ENCODE results near the gene P3H3. TPM values are rescaled to one million over a fixed set of nuclear protein-coding genes. Genes with fewer than 3 reads are reported as not detected.

P3H3 gene
- total and polyA plus RNA-seq, 9 of the 15 experiments (the other 6 are each of a cell fraction or from before 2014, with no cell fraction given), result 0.03 to 15.0 (median 4.8) TPM

GRCh38 chr12:6872073-6873048, 44.2 kb downstream of the P3H3 start (continued):
- TF ChIP-seq CTCF (IDR thresholded peaks at IDR 0.05 in 2 of 3, conservative IDR thresholded peaks at IDR 0.05 in 1 of 3; ENCODE audit: insufficient read depth in 2 of 3, low read depth in 1 of 3, low read length in 3 of 3) (peak; percentile 81 to 87 (median 86)), FOXP1 (CRISPR knock-in tag; IDR thresholded peaks at IDR 0.05) (no peak), SNRNP70 (optimal IDR thresholded peaks at IDR 0.05; ENCODE audit: low read depth, low read length) (peak; percentile 36), UBTF (IDR thresholded peaks at IDR 0.05; ENCODE audit: borderline replicate concordance in 1 of 2, low read depth in 2 of 2, low read length in 2 of 2) (no peak), GATA2 (CRISPR knock-in tag; IDR thresholded peaks at IDR 0.05) (no peak), ZNF740 (CRISPR knock-in tag; IDR thresholded peaks at IDR 0.05) (no peak; the same call in 1 of the 2 replicates), ZNF740 (tag; IDR thresholded peaks at IDR 0.05) (no peak), SMAD1 (IDR thresholded peaks at IDR 0.05; ENCODE audit: low read depth, low read length, partially characterized antibody) (no peak), IRF9 (tag; IDR thresholded peaks at IDR 0.05) (no peak), TSC22D4 (tag; IDR thresholded peaks at IDR 0.05) (no peak), ZNF12 (CRISPR knock-in tag; IDR thresholded peaks at IDR 0.05) (no peak), CREB3L1 (IDR thresholded peaks at IDR 0.05; ENCODE audit: borderline replicate concordance, low read depth) (no peak), NUFIP1 (IDR thresholded peaks at IDR 0.05; ENCODE audit: partially characterized antibody) (no peak), MCM7 (IDR thresholded peaks at IDR 0.05) (no peak), PURB (CRISPR knock-in tag; IDR thresholded peaks at IDR 0.05; ENCODE audit: low read depth) (no peak)

Data from K562 (cell line).